CD4-positive, alpha-beta T cell treated with Interleukin-17A for 4 hours (primary cell): ENCODE measurements around the gene MAGI3.
"Not testable (repeated sequence)": the region's sequence is repeated elsewhere in the genome, so short reads cannot be mapped to it uniquely, and the experiment has no call there.

Experiments used
- DNase-seq: peaks from one replicate; pipeline ENCODE4 v3.0.0-alpha.2; 2020; ENCODE audit warnings: mixed read lengths

MAGI3 gene

DNA sequence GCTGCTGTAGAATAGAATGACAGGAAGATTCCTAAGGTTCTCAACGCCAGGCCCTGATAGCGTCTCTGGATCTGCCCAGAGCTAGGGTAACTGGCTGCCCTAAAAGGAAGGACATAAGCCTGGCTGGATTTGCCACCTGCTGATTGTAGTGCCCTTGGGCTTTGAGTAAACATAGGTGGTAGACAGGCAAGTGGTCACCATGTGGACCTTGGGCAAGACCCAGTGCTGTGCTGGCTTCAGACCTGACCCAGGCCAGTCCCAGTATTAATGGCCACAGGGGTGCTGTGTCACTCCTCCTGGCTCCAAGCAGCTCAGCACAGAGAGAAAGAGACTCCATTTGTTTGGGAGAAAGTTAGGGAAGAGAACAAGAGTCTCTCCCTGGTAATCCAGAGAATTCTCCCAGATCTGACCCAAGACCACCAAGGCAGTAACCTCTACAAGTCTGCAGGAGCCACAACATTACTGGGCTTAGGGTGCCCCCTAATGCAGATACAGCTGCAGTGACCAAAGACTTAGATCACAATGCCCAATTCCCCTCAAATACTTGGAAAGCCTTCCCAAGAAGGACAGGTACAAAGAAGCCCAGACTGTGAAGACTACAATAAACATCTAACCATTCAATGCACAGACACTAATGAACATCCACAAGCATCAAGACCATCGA is 324.4 kb downstream of the MAGI3 start:
- DNase-seq: no peak

DNA sequence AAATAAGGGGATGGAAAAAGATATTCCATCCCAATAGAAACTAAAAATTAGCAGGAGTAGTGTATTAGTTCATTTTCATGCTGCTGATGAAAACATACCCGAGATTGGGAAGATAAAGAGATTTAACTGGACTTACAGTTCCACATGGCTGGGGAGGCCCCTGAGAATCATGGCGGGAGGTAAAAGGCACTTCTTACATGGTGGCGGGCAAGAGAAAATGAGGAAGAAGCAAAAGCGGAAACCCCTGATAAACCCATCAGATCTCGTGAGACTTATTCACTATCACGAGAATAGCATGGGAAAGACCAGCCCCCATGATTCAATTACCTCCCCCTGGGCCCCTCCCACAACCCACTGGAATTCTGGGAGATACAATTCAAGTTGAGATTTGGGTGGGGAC is 327.2 kb downstream of the MAGI3 start:
- DNase-seq: not testable (repeated sequence)

GRCh38 chr1:113718621-113719020 is 328.3 kb downstream of the MAGI3 start:
- not testable (repeated sequence) for DNase-seq

- no peak for DNase-seq
These were observed 330.7 kb downstream of the MAGI3 start for GRCh38 chr1:113721010-113721409.

- DNase-seq: no peak
These were observed 342.5 kb downstream of the MAGI3 start for GRCh38 chr1:113732802-113733201.

DNA sequence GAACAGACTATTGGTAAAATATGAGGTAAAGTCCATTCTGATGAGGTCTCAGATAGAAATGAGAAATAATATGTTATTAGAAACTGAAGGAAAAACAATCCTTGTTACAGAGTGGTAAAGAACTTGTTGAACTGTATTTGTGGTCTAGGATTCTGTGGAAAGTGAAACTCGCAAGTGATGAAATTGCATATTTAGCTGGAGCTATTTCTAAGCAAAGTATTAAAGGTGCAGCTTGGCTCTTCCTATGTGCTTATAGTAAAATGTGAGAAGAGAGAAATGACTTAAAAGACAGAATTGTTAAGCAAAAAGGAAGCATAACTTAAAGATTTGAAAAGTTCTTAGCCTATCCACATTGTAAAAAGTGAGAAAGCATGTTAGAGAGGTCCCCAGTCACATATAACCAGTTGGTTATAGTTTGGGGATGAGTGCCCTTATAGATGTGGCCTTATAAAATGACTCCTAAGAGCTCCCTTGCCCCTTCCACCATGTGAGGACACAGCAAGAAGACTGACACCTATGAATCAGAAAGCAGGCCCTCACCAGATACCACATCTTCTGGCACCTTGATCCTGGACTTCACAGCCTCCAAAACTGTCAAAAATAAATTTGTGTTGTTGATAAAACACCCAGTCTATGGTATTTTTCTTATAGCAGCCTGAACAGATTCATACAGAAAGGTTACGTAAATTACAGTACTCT is 344.2 kb downstream of the MAGI3 start:
- DNase-seq: no peak
